T follicular helper cell (primary cell): ENCODE measurements around the gene SZT2.
"Not testable (repeated sequence)": the region's sequence is repeated elsewhere in the genome, so short reads cannot be mapped to it uniquely, and the experiment has no call there.

ENCODE experiments used
- DNase-seq: peaks from one replicate; pipeline ENCODE4 v3.0.0-alpha.2; 2020; ENCODE audit warnings: low read depth

The SZT2 gene

DNA sequence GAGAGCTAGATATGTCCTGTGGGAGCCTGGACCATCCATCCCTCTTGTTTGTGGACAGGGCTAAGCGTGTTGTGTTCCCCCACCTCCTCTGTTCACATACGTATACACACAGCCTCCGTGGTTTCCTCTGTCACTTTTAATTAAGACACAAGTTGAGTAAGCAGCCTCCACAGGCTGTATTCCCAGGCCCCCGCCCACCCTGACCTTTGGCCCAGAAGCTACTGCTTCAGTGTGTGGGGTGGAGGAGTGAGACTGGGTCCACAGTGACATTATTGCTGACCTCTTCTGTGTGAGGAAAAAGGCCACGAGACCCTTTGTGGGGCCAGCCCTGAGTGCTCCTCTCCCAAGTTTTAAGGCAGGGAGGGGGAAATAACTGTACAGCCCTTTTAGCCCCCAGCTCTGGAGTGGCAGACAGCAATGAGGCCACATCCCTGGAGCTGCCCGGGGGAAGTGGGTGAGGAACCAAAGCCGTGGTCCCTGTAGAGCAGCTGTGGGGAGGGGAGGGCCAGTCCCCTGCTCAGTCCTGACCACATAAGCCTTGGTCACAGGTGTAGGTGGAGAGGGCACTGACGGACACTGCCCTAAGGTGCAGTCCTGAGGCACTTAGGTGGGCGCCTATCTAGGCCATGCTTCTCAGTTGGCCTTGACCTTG is 26.3 kb upstream of the SZT2 start:
- no peak for DNase-seq

GRCh38 chr1:43363935-43364525 is 25.7 kb upstream of the SZT2 start:
- no peak for DNase-seq

DNA sequence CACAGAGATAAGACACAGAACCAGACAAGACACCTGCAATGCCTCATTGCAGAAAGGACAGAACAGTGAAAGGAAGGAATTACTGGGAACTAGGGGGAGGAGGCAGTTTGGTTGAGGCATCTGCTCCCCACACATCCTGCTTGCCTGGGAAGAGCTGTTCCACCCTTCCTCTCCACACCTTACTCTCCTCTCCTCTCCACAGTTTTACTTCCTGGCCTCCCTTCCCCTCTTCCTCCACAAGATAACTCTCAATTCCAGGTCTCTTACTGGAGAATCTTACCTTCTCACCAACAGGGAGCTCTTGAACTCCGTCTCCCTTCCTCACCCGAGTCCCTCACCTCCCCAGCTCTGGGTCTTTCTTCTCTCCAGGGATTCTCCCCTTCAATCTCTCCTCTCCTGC is 24.0 kb upstream of the SZT2 start:
- no peak for DNase-seq

DNA sequence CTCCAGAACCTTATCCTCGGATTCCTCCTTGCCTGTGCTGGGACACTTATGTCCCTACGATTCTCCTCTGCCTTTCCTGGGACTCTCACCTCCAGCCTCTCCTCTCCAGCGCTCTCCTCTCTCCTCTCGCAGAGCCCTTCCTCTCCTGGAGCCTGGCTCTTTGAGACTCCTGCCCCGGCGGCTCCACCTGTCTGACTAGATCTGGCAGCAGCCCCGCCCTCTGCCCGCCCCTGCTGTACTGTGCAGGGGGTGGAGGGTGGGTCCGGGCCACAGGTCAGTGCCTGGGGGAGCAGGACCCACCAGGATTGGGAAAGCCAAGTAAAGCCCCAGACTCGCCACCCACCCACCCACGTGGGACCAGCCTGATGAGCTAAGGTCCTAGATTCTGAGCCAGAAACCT is 23.5 kb upstream of the SZT2 start:
- no peak for DNase-seq

DNA sequence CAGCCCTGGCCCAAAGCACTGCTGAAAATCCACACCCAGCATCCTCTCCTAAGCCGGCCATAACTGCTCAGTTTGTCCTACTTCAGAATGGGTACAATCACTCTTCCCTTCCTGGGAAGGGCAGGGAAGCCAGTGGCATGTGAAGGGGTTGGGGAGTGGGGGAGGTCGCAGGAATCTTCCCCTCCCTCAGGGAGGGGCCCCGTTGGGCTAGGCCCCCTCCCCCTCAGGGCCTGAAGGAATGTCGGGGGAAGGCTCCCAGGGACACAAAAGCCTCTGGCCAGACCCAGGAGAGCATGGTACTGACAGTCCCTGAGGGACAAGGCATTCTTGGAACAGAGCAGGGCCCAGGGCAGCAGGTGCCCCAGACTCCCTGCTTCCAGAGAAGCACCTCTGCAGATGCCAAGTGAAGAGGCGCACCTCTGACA is 23.1 kb upstream of the SZT2 start:
- DNase-seq = no peak

- no peak for DNase-seq
Measured at GRCh38 chr1:43367026-43367903, 22.4 kb upstream of the SZT2 start.

- peak; percentile 56 for DNase-seq
Measured at GRCh38 chr1:43367904-43368645, 21.6 kb upstream of the SZT2 start, which contains the start of gene ELOVL1. ELOVL1 (minus strand) TSS chr1:43368011; CDS start chr1:43365609, 2,402 bp downstream.

GRCh38 chr1:43368646-43369020 is 21.1 kb upstream of the SZT2 start:
- no peak for DNase-seq

- DNase-seq = not testable (repeated sequence)
Measured at GRCh38 chr1:43369779-43370178, 19.9 kb upstream of the SZT2 start.

- no peak for DNase-seq
Measured at GRCh38 chr1:43370564-43370963, 19.1 kb upstream of the SZT2 start.

DNA sequence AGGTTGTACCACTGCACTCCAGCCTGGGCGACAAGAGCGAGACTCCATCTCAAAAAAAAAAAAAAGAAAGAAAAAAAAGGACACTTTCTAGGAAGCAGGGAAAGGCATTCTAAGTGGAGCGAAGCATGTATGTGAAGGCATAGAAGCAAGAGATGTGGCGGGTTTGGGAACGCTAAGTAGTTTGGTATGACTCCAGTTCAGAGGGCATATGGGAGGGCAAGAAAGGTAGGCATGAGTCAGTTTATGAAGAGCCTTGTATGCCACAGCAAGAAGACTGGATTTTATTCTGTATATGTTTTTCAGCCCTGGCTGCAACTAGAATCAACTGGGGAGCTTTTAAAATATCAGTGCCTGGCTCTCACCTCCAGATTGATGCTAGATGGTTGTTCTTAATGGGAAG is 17.5 kb upstream of the SZT2 start:
- no peak for DNase-seq

- no peak for DNase-seq
Measured at GRCh38 chr1:43373066-43373940, 16.4 kb upstream of the SZT2 start.

GRCh38 chr1:43376723-43377235 is 12.9 kb upstream of the SZT2 start:
- no peak for DNase-seq

DNA sequence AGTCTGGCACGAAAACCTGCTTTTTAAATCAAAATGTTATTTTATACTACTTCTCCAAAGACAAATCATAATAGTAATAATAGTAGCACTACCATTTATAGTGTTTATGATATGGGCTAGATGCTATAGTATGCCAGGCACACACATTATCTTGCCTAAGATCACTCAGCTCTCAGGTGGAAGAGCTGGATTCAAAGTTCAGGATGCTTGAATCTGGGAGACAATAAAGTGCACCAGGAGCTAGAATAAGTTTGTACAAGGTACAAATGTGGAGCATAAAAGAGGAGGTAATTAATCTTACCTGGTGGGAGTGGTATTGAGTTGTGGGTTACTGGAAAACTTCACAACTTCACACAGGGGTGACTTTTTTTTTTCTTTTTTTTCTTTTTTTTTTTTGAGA is 11.9 kb upstream of the SZT2 start:
- no peak for DNase-seq

GRCh38 chr1:43379476-43379875 is 10.2 kb upstream of the SZT2 start:
- no peak for DNase-seq

GRCh38 chr1:43381612-43382011 is 8.1 kb upstream of the SZT2 start:
- no peak for DNase-seq

GRCh38 chr1:43382027-43382779 is 7.5 kb upstream of the SZT2 start:
- DNase-seq = no peak

DNA sequence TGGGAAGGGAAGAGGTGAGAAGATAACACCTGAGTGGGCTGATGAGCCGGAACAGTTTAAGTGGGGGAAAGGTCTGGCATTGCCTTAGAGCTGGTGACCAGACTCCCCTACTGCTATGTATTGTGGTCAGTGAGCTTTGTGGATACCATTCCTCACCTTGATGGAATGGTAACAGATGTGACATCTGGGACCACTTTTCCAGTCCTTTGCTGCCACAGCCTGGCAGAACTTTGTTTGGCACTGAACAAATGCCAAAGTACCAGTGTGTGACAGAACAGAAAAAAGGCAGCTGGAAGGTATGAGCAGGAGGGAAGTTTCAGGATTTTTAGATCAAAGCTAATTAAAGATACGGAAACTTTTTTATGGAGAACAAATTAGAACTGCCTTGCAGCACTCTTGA is 6.2 kb upstream of the SZT2 start:
- no peak for DNase-seq

GRCh38 chr1:43386676-43387075 is 3.0 kb upstream of the SZT2 start:
- no peak for DNase-seq

GRCh38 chr1:43387976-43388599 is 1.6 kb upstream of the SZT2 start:
- DNase-seq = no peak
